CD14-positive monocyte (primary cell): ENCODE measurements around the gene ZNF662. TPM values are rescaled to one million over a fixed set of nuclear protein-coding genes. Genes with fewer than 3 reads are reported as not detected.

Experiments
- DNase-seq, 3 donors: peaks; one replicate each; pipeline ENCODE4 v3.0.0-alpha.2; 2011 to 2022
- H2AFZ ChIP-seq: 2 replicates; pipeline ENCODE4 v1.6.0; 2012; ENCODE audit warnings: mild to moderate bottlenecking, low read depth, low read length, inconsistent platforms; ENCODE audit not compliant: insufficient read depth, poor library complexity, severe bottlenecking
- H3K27ac ChIP-seq, 2 donors: 1 replicate in 1 of 2; 2 replicates in 1 of 2; pipeline ENCODE4 v1.5.1; 2012 to 2013; ENCODE audit warnings: low read length in 2 of 2, control low read depth in 1 of 2, inconsistent platforms in 1 of 2, low read depth in 1 of 2, mild to moderate bottlenecking in 1 of 2
- H3K27me3 ChIP-seq, 2 donors: one replicate each; pipeline versions ENCODE4 v1.6.0 to v1.6.1; 2011 to 2013; ENCODE audit warnings: low read length in 2 of 2; ENCODE audit not compliant: control insufficient read depth in 2 of 2, insufficient read depth in 2 of 2
- H3K36me3 ChIP-seq, 2 donors: replicated peaks in 1 of 2; 1 replicate in 1 of 2; 2 replicates in 1 of 2; pipeline versions ENCODE4 v1.5.1 to v1.6.1; 2012 to 2013; ENCODE audit warnings: low read length in 2 of 2, control low read depth in 1 of 2, inconsistent platforms in 1 of 2, mild to moderate bottlenecking in 1 of 2; ENCODE audit not compliant: insufficient read depth in 2 of 2, control insufficient read depth in 1 of 2
- H3K4me1 ChIP-seq, 2 donors: 1 replicate in 1 of 2; 2 replicates in 1 of 2; pipeline versions ENCODE4 v1.5.1 to v1.6.1; 2012 to 2013; ENCODE audit warnings: low read length in 2 of 2, control low read depth in 1 of 2, inconsistent platforms in 1 of 2, mild to moderate bottlenecking in 1 of 2, moderate library complexity in 1 of 2; ENCODE audit not compliant: insufficient read depth in 2 of 2, control insufficient read depth in 1 of 2
- H3K4me2 ChIP-seq: replicated peaks from 2 replicates; pipeline ENCODE3; 2012; ENCODE audit warnings: low read length, moderate library complexity, mild to moderate bottlenecking; ENCODE audit not compliant: poor library complexity, severe bottlenecking; ENCODE audit errors: extremely low read depth
- H3K4me3 ChIP-seq, 3 experiments: fragments of 200-600 bp in 1 of 3; sonication (generic) in 1 of 3; replicated peaks in 1 of 3; 1 replicate in 2 of 3; 2 replicates in 1 of 3; pipeline ENCODE4 v1.5.1; 2011 to 2013; ENCODE audit warnings: low read length in 3 of 3, mild to moderate bottlenecking in 3 of 3, control low read depth in 2 of 3, low read depth in 2 of 3, inconsistent platforms in 1 of 3, moderate library complexity in 1 of 3
- H3K79me2 ChIP-seq: 2 replicates; pipeline ENCODE4 v1.6.0; 2012; ENCODE audit warnings: mild to moderate bottlenecking, control low read depth, inconsistent platforms, low read length, moderate library complexity; ENCODE audit not compliant: insufficient read depth
- H3K9ac ChIP-seq: 2 replicates; pipeline ENCODE4 v1.6.0; 2017; ENCODE audit warnings: low read length, mild to moderate bottlenecking; ENCODE audit not compliant: insufficient read depth, poor library complexity, severe bottlenecking
- H3K9me3 ChIP-seq, 2 donors: replicated peaks in 1 of 2; 1 replicate in 1 of 2; 2 replicates in 1 of 2; pipeline versions ENCODE4 v1.5.1 to v1.6.1; 2012 to 2013; ENCODE audit warnings: low read length in 2 of 2, control low read depth in 1 of 2; ENCODE audit not compliant: control insufficient read depth in 1 of 2, insufficient read depth in 1 of 2
- H4K20me1 ChIP-seq: 2 replicates; pipeline ENCODE4 v1.6.0; 2012; ENCODE audit warnings: mild to moderate bottlenecking, low read length, control low read depth, moderate library complexity; ENCODE audit not compliant: insufficient read depth
- H3K27ac Mint-ChIP-seq, 7 donors: one replicate each; pipeline ENCODE4 v1.8.0; 2020; ENCODE audit warnings: mild to moderate bottlenecking in 7 of 7, mixed read lengths in 7 of 7, moderate library complexity in 6 of 7, inconsistent platforms in 2 of 7
- H3K27me3 Mint-ChIP-seq, 3 donors: one replicate each; pipeline ENCODE4 v1.8.0; 2021 to 2022; ENCODE audit warnings: low read depth in 3 of 3, mild to moderate bottlenecking in 3 of 3, mixed read lengths in 3 of 3, moderate library complexity in 3 of 3, inconsistent platforms in 1 of 3
- H3K36me3 Mint-ChIP-seq, 2 donors: one replicate each; pipeline ENCODE4 v1.8.0; 2020; ENCODE audit warnings: mixed read lengths in 2 of 2, inconsistent platforms in 1 of 2, mild to moderate bottlenecking in 1 of 2
- H3K4me1 Mint-ChIP-seq: one replicate; pipeline ENCODE4 v1.8.0; 2020; ENCODE audit warnings: mild to moderate bottlenecking, mixed read lengths
- H3K4me3 Mint-ChIP-seq, 2 donors: one replicate each; pipeline ENCODE4 v1.8.0; 2020; ENCODE audit warnings: mild to moderate bottlenecking in 2 of 2, mixed read lengths in 2 of 2, moderate library complexity in 1 of 2
- H3K9me3 Mint-ChIP-seq, 7 donors: one replicate each; pipeline ENCODE4 v1.8.0; 2020 to 2022; ENCODE audit warnings: mixed read lengths in 7 of 7, mild to moderate bottlenecking in 6 of 7, moderate library complexity in 6 of 7, inconsistent platforms in 2 of 7
- CTCF ChIP-seq: fragments of 200-600 bp; IDR thresholded peaks from one replicate; pipeline ENCODE4 v1.8.0; 2022; ENCODE audit warnings: antibody characterized with exemption, mild to moderate bottlenecking
- WGBS: methylation state at CpG from one replicate; pipeline ENCODE4 v1.1.5; 2013; ENCODE audit warnings: missing lambda C conversion rate; ENCODE audit not compliant: insufficient coverage; 5-methylcytosine and 5-hydroxymethylcytosine counted together
- intact Hi-C, 2 donors: fragments of 100-400 bp; cut with micrococcal nuclease; formaldehyde crosslinking; loops; one replicate each; pipeline versions ENCODE4 v1.15.0 to v1.15.1; 2023
- polyA plus RNA-seq, 3 donors: library from polyadenylated mRNA; depleted of rRNA in 1 of 3; unstranded in 2 of 3; stranded (reverse) in 1 of 3; fragments of 300-500 nt in 2 of 3; fragments of >200 nt in 1 of 3; fragmentation: Illumina TruSeq in 2 of 3; gene quantifications; 1 replicate in 2 of 3; 2 replicates in 1 of 3; pipeline ENCODE4 v1.2.3, GENCODE V29; 2012 to 2021

The ZNF662 gene
- polyA plus RNA-seq, 3 donors = 0.09 TPM; not detected in 2

DNA sequence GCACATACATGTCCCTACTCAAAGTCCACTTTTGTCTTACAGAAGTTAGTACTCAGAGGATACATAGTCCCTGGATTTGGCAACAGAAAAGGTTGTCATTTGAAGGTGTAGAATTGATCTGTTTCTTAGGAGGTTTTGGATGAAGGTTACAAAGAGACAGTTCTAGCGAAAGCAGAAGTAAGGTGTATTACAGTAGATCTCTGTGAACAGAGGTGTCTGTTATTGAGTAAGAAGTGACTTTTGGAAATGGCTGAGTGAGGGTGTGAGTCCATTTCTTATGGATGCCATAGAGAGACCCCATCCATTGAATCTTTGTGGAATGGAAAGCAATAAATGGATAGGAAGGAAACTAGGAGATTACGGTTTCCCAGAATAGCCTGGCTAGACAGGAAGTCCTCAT, 5.6 kb downstream of the ZNF662 start:
- H3K9me3 ChIP-seq = peaks cover 37 to 38% of the 10 kb centered on the region in 2 donors
- 100% methylated on average over 1 of the region's 2 CpGs for WGBS
- TF ChIP-seq CTCF = no peak

GRCh38 chr3:42914771-42915515, 9.0 kb downstream of the ZNF662 start:
- Histone ChIP-seq H3K9me3 (peaks cover 46 to 67% of the 10 kb centered on the region in 2 donors), H3K79me2 (no peaks in the 10 kb centered on the region), H3K36me3 (peaks cover 0 to 7% of the 10 kb centered on the region in 2 donors), H3K4me2 (no peak overlapping the region), H3K9ac (no peak overlapping the region), H3K27ac (no peak overlapping the region), H3K4me3 (no peak overlapping the region), H4K20me1 (no peaks in the 10 kb centered on the region), H2AFZ (no peak overlapping the region), H3K27me3 (no peaks in the 10 kb centered on the region), H3K4me1 (no peaks in the 10 kb centered on the region)
- Mint-ChIP-seq H3K4me1 (no peaks in the 10 kb centered on the region), H3K27me3 (peaks cover 0 to 2% (median 1%) of the 10 kb centered on the region in 3 donors), H3K36me3 (peaks cover 9 to 16% of the 10 kb centered on the region in 2 donors), H3K4me3 (no peak overlapping the region), H3K9me3 (peaks cover 37 to 71% (median 55%) of the 10 kb centered on the region in 7 donors), H3K27ac (no peak overlapping the region)
- WGBS = 100% methylated on average over 2 of the region's 8 CpGs
- no peak for TF ChIP-seq CTCF
- DNase-seq = no peak
- intact Hi-C loops = no loop called here

More for the DNA sequence above, 5.6 kb downstream of the ZNF662 start:
- Histone ChIP-seq H3K79me2 (no peaks in the 10 kb centered on the region), H3K4me1 (peaks cover 2 to 3% of the 10 kb centered on the region in 2 donors), H3K27ac (no peak overlapping the region), H3K4me3 (no peak overlapping the region), H4K20me1 (no peaks in the 10 kb centered on the region), H3K9ac (no peak overlapping the region), H3K27me3 (peaks cover 2 to 6% of the 10 kb centered on the region in 2 donors), H3K36me3 (peaks cover 0 to 7% of the 10 kb centered on the region in 2 donors), H3K4me2 (no peak overlapping the region), H2AFZ (no peak overlapping the region)
- intact Hi-C loops = no loop called here
- Mint-ChIP-seq H3K27me3 (peaks cover 8 to 10% (median 9%) of the 10 kb centered on the region in 3 donors), H3K4me3 (no peak overlapping the region), H3K27ac (no peak overlapping the region), H3K36me3 (peaks cover 11 to 24% of the 10 kb centered on the region in 2 donors), H3K9me3 (peaks cover 37 to 60% (median 49%) of the 10 kb centered on the region in 7 donors), H3K4me1 (peaks cover 8% of the 10 kb centered on the region)
- DNase-seq = no peak
